ENCODE results near the gene HDAC1. TPM values are rescaled to one million over a fixed set of nuclear protein-coding genes. Genes with fewer than 3 reads are reported as not detected.
A peak's percentile ranks its signal among the peaks of the same experiment; 100 is the strongest.
"Not testable (repeated sequence)": the region's sequence is repeated elsewhere in the genome, so short reads cannot be mapped to it uniquely, and the experiment has no call there.

The HDAC1 gene
- total RNA-seq, 1 donor from 2014 or later, result 54.7 TPM

DNA sequence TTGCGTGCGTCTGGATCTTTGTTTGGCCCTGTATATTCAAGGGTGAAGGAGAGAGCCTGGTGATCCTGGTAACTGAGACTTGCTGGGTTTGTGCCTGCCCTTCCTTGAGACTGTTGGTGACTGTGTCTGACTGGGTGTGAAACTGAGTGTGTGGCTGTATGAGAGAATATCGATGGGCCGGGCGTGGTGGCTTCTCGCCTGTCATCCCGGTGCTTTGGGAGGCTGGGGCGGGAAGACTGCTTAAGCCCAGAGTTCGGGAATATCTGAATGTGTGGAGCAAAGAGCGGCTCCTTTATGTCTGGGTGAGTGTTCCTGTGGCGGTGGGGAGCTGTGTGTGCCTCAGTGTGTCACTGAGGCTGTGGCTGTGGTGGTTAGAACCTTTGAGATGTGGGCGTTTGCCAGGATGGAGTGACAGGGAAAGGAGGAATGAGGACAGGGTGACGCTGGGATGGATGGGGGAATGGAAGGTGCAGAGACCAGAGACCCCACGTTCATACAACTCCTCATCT is 46.8 kb downstream of the HDAC1 start:
- ATAC-seq, result peak; percentile 1
- intact Hi-C loops (cut with DNase I), result no loop called here
- no peak for DNase-seq (ENCODE audit: low spot score)

DNA sequence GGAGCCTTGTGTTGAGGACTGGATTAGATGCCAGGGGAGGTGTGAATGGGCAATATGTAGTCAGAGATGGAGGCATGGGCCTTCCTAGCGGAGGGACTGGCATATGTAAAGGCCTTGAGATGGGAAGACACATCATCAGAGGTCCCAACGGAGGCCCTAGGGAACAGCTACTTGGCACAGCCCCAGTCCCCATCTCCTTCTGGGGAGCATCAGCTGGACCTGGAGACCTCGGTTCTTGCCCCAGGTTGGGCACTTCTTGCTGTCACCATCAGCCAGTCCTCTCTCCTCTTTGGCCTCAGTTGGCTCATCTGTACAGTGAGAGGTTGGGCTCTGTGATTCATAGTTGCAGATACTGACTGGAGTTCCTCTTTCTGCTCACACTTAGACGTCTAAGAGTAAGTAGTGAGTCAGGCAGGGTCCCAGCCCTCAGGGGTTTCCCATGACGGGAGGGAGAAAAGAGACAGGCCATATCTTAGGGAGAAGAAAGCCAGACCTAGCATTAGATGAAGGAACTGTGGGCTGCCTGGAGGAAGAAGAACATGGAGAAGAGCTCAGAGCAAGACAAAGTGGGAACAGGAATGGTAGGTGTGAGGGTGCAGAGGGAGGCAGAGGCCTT is 47.6 kb downstream of the HDAC1 start:
- ATAC-seq (no peak), DNase-seq (ENCODE audit: low spot score) (no peak)
- intact Hi-C loops (cut with DNase I), result no loop called here

DNA sequence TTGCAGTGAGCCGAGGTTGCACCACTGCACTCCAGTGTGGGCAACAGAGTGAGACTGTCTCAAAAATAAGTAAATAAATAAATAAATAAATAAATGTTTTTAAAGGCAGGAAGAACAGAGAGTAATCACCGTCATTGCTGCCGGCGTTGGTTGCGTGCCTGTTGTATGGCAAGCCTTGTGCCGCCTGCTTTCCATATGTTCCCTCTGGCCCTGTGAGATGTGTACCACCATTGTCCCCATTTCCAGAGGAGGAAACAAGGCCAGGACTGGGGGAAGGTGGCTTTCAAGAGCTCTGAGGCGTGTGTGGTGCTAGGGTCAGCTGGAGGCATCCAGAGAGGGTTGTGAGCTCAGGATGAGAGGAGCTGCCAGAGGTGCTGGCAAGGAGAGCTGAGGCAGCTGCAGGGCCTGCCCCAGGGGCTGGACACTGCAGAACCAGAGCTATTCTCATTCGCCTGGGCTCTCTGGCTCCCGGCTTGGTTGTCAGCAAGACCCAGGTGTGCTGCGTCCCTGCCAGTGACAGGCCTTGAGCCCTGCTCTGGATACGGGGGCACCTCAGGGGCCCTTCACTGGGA is 49.4 kb downstream of the HDAC1 start:
- DNase-seq (ENCODE audit: low spot score) (no peak), ATAC-seq (peak; percentile 10)
- intact Hi-C loops (cut with DNase I), result no loop called here

DNA sequence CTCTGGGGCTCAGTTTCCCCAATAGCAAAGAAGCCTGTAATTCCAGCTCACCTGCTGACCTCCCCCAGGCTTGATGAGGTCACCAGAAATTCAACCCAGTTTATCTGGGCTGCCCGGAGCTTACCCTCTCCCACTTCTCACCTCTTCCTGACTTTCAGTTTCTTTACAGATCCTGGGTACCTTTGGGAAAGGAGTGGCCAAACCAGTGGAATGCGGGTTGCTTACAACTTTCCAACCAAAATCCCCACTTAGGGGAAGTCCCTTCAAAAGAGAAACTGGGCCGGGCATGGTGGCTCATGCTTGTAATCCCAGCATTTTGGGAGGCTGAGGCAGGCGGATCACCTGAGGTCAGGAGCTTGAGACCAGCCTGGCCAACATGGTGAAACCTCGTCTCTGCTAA is 50.1 kb downstream of the HDAC1 start:
- intact Hi-C loops (cut with DNase I), result no loop called here
- DNase-seq (ENCODE audit: low spot score) (no peak), ATAC-seq (no peak)

DNA sequence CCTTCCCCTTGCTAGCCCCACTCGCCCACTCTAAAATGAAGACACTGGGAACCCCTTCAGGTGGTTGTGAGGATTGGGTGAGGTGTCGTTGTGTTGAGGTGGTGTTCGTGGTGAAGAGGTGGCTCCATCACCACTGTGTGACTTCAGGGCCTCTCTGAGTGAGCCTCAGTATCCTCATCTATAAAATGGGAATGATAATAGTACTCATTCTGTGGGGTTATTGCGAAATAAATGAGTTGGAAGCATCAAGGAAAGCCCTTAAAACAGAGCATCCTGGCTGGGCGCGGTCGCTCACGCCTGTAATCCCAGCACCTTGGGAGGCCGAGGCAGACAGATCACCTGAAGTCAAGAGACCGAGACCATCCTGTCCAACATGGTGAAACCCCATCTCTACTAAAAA is 50.8 kb downstream of the HDAC1 start:
- ATAC-seq (no peak), DNase-seq (ENCODE audit: low spot score) (no peak)
- intact Hi-C loops (cut with DNase I), result no loop called here

DNA sequence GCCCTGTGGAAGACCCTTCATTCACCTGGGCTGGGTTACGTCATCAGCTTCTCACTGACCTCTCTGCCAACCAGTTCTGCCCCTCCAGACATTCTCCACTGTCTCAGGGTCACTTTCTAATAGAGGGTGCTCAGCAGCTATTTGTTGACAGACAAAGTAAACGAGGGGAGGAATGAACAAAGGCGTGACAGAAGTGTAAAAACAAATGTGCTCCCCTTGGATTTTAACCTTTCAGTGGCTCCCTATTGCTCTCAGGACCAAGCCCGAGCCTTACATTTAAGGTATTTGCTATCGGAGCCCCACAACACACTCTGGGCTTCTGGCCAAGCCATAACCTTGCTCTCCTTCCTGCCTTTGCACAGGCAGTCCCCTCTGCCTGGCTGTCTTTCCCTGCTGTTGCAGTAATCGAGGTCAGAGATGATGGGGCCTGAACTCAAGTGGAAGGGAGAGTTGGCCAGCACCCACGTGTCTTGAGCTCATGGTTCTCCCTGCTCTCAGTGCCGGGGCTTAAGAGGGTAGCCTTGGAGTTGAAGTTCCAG is 53.5 kb downstream of the HDAC1 start:
- DNase-seq (ENCODE audit: low spot score) (no peak), ATAC-seq (no peak)
- intact Hi-C loops (cut with DNase I), result no loop called here

DNA sequence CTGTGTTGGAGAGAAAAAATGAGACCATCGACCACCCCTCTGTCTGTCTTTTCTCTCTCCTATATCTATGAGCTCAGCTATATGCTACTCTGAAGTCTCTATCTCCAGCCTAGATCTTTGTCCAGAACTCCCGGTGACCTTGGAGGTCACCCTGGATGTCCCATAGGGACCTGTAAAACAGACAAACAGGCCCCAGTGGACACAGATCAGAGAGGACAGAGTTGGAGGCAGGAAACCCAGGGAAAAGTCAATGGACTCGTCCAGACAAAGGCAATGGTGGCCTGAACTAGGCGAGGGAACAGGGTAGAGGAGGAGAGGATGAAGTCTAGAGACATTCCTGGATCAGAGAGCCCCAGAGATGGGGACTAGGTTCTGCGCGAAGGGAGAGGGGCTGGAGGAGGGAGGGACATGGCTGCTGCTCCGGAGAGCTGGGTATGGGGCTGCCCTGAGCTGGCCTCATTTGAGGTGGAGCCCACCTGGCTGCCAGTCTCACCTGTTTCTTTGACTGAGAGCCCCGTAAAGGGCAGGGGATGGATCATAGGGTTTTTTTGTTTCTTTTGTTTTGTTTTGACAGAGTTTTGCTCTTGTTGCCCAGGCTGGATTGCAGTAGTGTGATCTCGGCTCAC is 54.8 kb downstream of the HDAC1 start:
- ATAC-seq (no peak), DNase-seq (ENCODE audit: low spot score) (no peak)
- intact Hi-C loops (cut with DNase I), result no loop called here

DNA sequence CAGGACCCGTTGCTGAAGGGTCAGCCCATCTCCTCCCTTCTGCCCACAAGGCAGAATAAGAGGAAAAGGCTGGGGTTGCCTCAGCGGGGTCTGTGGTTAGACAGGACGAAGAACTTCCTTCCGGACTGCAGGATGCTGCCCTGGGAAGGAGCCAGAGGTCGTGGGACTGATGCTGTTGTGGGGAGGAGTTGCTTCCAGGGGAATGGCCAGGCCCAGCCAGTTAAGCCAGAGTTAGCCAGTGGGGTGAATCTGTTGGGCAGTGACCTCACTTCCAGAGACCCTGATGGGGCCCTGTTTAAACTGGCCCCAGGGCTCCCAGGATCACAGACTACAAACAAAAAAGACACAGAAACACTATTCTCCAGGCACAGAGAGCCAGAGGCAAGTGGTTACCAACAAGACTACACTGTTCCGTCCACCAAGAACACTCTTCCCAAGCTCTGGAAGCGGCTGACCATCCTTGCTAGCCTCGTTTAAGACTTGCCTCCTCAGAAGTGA is 57.4 kb downstream of the HDAC1 start:
- no peak for DNase-seq (ENCODE audit: low spot score)
- intact Hi-C loops (cut with DNase I), result no loop called here

DNA sequence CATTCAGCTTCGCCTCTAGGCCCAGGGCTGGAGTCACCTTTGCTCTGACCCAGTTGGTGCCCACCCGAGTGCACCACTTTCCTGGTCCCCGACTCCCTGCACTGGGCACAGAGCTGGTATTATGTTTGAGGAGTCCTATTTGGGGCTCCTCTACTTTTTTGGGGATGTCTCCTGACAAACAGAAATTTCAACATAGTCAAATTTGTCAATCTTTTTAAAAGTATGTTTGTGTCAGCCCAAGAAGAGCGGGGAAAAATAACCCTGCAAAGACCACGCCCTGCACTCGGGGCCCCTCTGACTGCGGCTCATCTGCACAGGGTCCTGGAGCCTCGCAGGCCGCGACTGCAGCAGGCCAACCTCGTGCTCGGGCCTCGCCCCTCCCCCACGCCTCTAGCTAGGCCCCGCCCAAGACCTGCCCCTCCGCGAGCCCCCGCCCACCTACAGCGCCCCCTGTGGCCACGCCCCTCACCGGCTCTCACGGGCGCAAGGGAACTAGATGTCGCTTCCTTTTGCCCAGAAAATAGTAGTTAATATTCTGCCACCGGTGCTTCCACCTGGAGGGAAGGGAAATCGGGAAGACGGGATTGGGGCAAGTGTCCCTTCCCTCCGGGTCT is 59.0 kb downstream of the HDAC1 start:
- intact Hi-C loops (cut with DNase I), result no loop called here
- peak; percentile 90 for DNase-seq (ENCODE audit: low spot score)
- ATAC-seq, result peak; percentile 80

More for the DNA sequence above, 57.4 kb downstream of the HDAC1 start:
- ATAC-seq, result no peak

DNA sequence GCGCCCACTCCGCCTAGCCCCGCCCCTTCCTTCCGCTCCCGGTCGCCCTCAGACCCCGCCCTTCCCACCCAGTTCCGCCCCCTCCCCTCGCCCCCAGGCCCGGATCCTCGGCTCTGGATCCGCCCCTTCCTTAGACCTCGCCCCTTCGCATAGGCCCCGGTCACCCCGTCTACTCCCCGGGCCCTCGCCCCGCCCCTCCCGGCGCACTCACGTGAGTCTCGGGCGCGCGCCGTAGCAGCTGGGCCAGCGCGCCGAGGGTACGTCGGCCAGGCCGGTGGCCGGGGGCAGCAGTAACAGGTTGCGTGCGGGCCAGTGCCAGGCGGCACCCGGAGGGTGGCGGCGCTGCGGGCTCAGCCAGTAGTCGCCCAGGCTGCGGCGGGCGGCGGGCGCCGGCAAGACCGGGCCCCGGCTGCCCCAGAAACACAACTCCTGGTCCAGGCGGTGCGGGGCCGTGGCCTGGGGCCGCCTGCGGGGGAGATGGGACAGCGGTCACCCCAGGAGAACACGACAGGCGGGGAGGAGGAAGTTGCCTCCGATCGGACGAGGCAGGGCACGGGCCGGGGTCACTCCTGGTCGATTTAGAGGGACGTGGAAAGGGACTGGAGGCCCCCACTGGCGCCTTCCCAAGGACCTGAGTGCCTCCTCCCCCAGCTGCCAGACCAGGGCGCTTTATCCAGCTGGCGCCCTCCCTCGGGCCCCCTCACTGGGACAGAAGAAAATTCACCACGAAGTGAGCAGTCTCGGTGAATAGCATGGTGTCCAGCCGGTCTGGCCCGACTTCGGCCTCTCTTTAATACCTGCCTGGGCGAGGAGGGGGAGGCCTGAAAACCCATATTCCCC is 59.7 kb downstream of the HDAC1 start:
- intact Hi-C loops (cut with DNase I), result no loop called here
- ATAC-seq, result peak; percentile 94

DNA sequence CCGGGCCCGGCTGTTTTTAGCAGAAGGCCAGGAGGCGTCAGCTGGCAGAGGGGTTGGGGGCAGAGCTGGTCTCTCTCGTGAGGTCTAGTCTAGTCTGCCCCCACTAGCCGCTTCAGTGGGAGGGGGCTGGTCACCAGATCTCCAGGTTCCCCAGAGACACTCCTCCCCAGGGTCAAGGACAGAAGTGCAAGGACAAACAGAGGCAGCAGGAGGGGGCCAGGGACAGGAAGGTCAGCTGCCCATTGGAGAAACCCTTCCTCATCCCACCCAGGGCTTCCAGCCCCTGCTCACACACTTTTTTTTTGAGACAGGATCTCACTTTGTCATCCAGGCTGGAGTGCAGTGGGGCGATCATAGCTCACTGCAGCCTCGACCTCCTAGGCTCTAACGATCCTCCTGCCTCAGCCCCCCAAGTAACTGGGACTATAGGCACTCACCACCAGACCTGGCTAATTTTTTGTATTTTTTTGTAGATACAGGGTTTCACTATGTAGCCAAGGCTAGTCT is 60.4 kb downstream of the HDAC1 start:
- DNase-seq (ENCODE audit: low spot score), result peak; percentile 72
- ATAC-seq, result no peak
- intact Hi-C loops (cut with DNase I), result no loop called here

More for the DNA sequence above, 59.7 kb downstream of the HDAC1 start:
- DNase-seq (ENCODE audit: low spot score), result peak; percentile 96

DNA sequence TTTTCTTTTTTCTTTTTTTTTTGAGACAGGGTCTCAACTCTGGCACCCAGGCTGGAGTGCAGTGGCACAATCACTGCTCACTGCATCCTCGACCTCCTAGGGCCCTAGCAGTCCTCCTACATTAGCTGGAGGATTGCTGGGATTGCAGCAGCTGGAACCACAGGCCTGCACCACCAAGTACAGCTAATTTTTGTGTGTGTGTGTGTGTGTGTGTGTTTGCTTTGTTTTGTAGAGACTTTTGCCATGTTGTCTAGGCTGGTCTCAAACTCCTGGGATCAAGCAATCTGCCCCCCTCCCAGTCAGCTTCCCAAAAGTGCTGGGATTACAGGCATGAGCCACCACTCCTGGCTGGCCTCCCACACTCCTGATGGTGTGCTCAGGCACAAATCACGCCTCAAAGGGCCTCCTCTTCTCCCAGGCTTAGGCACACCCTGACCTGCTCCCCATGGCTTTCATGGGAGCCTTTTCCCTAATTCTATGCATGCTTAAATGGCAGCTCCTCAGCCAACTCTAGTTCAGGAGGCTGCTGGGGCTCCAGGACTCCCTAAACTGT is 61.0 kb downstream of the HDAC1 start:
- no peak for DNase-seq (ENCODE audit: low spot score)
- no peak for ATAC-seq
- intact Hi-C loops (cut with DNase I), result no loop called here

DNA sequence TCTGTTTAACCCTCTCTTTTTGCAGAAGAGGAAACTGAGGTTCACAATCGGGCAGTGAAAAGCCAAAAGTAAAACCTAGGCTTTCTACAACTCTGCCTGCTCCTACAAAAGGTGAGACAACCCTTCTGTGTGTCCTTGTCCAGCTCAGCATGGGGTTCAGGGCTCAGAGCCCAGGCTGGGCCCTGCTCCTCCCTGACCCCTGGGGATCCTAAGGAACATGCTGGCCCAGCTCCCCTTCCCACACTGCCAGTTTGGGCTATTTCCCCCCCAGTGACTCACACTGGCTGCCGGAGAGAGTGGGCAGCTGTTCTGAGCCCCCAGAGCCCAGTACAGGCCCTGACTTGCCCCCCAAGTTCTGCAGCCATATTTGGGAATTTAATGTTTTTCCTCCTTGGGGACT is 61.5 kb downstream of the HDAC1 start:
- ATAC-seq (no peak), DNase-seq (ENCODE audit: low spot score) (no peak)
- intact Hi-C loops (cut with DNase I), result no loop called here

DNA sequence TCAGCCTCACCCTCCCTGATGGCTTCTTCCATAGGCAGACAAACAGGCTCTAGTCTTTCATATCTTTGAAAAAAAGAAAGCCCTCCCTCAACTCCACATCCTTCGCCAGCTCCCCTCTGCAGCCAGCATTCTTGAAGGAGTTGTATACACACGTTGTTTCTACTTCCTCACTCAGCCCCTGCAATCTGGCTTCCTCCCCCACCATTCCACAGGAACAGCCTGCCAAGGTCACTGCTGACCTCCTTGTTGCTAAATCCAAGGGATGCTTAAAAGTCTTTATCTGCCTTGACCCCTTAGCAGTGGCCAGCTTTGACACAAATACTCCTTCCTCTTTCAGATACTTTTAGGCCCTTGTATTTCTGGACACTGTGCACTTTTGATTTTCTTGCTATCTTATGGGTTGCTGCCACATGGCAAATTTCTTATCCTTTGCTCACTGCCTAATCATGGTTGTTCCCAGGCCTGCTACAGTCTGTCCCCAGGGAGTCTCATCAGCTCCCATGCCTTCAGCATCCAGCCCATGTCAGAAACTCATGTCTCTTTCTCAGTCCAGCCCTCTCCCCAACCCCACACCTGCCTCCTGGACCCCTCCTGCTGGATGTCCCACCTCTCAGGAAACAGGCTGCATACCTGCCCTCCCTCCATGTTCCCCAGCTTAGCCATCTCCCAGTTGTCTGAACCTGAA is 62.1 kb downstream of the HDAC1 start:
- no peak for DNase-seq (ENCODE audit: low spot score)
- intact Hi-C loops (cut with DNase I), result no loop called here
- no peak for ATAC-seq

DNA sequence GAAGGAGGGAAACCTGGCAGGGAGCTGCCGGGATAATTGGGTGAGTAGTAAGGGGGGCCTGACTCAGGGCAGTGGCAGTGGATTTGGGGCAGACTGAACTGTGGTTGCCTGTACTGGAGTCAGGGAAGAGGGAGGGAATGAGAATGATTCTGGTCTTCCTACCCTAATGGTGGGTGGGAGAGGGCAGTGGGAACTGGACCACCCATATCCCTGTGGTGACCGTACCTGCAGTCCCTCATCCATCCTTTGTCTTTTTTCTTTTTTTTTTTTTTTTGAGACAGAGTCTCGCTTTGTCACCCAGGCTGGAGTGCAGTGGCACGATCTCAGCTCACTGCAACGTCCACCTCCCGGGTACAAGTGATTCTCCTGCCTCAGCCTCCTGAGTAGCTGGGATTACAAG is 63.9 kb downstream of the HDAC1 start:
- intact Hi-C loops (cut with DNase I); ATAC-seq; DNase-seq (ENCODE audit: low spot score): not testable (repeated sequence)

DNA sequence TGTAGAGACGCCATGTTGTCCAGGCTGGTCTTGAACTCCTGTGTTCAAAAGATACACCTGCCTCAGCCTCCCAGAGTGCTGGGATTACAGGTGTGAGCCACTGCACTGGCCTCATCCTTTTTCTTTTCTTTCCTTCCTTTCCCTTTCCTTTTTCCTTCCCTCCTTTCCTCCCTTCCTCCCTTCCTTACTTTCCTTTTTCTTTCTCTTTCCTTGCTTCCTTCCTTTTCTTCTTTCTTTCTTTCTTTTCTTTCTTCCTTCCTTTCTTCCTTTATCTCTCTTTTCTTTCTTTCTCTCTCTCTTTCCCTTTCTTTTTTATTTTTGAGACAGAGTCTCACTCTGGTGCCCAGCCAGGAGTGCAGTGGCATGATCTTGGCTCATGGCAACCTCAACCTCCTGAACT is 64.6 kb downstream of the HDAC1 start:
- intact Hi-C loops (cut with DNase I), result no loop called here
- no peak for DNase-seq (ENCODE audit: low spot score)
- ATAC-seq, result no peak

DNA sequence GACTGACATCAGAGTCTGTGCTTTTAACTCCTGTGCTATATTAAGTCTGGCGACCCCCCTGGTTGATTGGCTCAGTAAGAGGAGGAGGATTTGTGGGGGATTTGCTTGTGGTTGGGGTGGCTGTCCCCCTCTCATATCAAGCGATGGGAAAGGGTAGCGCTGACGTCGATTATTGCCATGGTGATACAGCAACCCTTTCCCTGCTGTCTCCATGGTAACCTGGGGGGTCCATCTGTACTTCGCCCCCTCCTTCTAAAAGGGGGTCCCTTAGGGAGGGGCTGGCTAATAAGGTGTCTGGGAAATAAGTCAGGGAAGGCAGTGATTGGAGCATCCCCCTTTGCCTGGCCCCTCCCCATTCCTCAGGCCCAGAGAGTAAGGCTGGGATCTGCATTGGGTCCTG is 65.7 kb downstream of the HDAC1 start:
- DNase-seq (ENCODE audit: low spot score), result no peak
- intact Hi-C loops (cut with DNase I), result no loop called here
- ATAC-seq, result no peak

DNA sequence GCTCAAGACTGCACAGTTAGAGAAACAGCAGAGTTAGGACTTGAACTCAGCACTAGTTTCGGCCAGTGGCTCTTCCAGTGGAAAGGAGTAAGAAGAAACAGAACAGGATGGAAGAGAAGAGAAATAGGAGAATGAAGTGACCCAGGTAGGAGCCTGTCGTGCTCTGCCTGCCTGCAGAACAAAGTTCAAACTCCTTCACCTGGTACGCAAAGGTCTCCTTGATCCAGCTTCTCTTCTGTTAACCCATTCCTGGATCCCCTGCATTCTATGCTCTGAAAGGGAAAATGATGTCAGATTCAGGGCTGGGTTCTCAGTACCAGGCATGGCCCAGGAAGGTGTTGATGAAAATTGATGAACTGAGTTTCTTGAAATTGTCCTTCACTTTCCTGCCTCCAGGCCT is 66.6 kb downstream of the HDAC1 start:
- ATAC-seq, result no peak
- intact Hi-C loops (cut with DNase I), result no loop called here
- DNase-seq (ENCODE audit: low spot score), result no peak

Measured in sciatic nerve (tissue), 2 donors.